Epithelial cell of prostate (primary cell): ENCODE data around the gene HS2ST1.

ENCODE experiments used
- DNase-seq: peaks from one replicate; pipeline ENCODE4 v3.0.0-alpha.2; 2011; ENCODE audit warnings: low read depth, low spot score
- H3K27ac ChIP-seq: fragments of 450-650 bp; 2 replicates; pipeline ENCODE4 v1.5.1; 2017; ENCODE audit warnings: mild to moderate bottlenecking

The HS2ST1 gene

DNA sequence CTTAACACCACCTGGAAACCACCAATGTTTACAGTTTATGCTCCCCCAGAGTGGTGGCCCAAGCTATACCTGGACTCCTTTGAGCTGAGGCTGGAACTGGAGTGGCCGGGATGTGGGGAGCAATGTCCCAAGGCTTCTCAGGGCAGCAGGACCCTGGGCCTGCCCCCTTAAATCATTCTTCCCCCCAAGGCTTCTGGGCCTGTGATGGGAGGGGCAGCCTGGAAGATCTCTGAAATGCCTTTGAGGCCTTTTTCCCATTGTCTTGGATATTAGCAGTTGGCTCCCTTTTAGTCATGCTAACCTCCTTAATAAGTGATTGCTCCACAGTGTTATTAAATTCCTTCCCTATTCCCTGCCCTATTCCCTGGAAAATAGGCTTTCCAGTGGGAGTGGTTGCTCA lies 185.8 kb downstream of the HS2ST1 start:
- no peak for DNase-seq

DNA sequence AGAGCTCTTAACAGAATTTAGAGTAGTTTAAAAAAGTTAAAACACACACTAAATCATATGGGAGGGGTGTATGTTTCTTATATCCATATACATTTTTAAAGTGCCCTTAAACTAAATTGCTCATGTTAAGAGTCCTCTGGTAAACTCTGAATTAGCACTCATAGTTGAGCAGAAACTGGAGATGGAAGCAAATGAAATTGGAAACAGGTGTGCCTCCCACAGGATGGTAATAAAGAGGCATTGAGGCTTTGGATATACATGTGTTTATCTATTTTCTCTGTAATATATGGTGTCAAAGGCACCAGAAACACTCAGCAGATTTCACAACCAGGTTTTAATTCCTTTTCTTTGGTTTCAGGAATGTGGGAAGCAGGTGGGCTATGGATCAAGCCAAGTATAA lies 188.6 kb downstream of the HS2ST1 start:
- DNase-seq: no peak
- no peak overlapping the region for H3K27ac ChIP-seq

More for the DNA sequence above, 185.8 kb downstream of the HS2ST1 start:
- no peak overlapping the region for H3K27ac ChIP-seq

DNA sequence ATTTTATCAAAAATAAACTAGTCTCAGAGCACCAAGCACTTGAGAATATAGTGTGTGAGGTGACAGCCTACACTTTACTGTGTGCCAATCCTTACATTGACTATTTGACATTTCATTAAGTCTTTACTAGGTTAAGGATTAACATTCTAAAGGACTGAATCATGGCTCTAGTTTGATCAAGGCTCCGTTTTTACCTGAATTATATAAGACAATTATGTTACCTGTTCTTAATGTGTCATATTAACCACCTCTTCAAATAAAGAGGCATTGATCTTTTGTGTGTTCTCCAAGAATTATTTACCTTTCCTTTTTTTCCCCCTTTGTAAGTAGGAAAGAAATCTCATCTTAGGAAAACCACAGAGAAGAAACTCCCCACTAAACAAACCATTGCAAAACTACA lies 189.7 kb downstream of the HS2ST1 start:
- DNase-seq: no peak

DNA sequence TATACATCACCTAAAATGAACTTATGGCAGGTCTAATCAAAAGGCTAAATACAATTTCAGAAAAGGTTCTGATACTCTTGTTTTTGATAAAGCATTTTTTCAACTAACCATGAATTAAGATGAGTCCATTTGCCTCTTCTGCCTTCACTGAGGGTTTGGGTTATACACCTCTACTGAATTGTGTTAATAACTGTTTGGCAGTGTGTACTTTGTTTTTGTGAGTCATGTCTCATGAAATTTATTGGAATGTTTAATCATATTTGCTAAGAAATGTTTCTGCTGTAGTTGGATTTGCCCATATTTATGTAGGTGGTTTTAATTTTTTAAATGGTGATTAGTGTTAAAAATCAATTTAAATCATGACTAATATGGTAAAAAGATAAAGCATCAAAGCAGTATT lies 190.5 kb downstream of the HS2ST1 start:
- H3K27ac ChIP-seq: peak overlapping the region; percentile 55
- DNase-seq: no peak

More for the DNA sequence above, 189.7 kb downstream of the HS2ST1 start:
- H3K27ac ChIP-seq: peak overlapping the region; percentile 55

DNA sequence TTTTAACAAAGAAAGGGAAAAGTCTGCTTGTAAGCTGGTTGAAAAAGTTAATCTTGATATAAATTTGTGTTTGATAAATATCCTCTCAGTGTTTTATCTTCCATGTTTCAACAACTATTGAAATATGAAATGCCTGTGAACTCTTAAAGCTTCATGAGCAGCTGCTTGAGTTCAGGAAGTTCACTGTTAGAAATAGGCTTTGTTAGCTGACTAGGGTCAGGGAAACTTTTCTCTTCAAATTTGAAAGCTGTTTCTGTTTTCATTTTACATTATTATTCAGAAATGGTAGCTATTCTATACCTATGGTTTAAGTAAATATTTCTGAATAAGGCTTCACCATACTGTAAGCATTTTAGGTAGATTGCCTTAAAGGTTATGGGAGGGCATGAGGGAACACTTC lies 191.7 kb downstream of the HS2ST1 start:
- DNase-seq: no peak

DNA sequence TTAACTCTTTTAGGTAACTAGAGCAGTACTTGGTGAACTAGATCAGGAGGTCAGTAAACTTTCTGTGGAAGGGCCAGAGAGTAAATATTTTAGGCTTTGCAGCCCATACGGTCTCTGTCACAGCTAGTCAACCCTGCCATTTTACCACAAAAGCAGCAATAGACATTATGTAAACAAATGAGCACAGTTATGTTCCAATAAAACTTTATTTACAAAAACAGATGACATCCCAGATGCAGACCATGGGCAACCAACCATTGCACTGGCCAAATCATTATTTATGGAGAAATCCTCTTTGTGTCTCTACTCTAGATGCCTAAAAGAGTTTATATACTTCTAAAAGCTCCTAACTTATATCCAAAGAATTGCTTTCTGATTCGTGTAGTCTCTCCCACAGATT lies 192.4 kb downstream of the HS2ST1 start:
- no peak overlapping the region for H3K27ac ChIP-seq
- no peak for DNase-seq

More for the DNA sequence above, 191.7 kb downstream of the HS2ST1 start:
- H3K27ac ChIP-seq: no peak overlapping the region

DNA sequence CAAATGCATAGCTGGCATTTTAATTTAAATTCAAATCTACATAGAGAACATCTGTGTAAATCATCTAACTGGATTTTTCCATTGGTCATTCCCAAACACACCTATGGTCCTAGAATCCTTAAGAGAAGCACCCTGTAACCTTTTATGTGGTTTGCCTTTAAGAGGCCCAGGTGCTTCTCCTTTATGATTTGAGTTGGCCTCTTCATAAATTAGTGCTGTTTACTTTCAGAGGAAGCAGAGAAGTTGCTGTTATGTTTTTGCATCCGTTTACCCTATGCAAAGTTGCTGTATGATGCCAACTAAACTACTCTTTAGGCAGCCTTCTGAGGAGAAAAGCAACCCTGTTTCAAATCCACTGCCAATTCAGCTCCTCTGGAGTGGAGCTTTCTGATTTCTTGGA lies 193.8 kb downstream of the HS2ST1 start:
- no peak for DNase-seq
- no peak overlapping the region for H3K27ac ChIP-seq

DNA sequence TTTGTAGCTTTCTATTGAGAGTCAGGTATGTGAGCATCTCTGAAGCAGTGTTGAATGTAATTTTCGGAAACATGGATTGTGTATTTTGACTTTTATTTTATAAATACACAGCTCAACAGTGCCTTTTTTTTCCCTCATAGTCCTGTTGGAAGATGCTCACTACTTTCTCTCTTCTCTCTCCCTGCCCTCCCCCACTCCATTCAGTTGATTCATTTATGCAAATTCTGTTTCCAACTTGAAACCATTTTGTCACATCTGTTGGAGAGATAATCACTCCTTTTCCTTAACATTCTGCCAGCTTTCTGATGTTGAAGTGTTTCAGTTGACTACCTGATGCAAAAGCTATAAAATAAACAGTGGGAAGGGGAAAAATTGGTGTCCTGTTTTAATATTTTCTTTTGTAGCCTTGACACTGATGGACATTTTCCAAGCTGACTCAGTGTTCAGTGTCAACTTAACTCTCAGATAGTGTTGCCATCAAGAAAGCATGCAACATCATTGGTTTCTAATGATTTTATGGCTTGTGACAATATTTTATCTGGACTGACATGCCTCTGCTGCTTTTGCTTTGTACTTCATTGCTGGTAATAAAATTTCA lies 194.5 kb downstream of the HS2ST1 start:
- no peak overlapping the region for H3K27ac ChIP-seq
- DNase-seq: no peak

DNA sequence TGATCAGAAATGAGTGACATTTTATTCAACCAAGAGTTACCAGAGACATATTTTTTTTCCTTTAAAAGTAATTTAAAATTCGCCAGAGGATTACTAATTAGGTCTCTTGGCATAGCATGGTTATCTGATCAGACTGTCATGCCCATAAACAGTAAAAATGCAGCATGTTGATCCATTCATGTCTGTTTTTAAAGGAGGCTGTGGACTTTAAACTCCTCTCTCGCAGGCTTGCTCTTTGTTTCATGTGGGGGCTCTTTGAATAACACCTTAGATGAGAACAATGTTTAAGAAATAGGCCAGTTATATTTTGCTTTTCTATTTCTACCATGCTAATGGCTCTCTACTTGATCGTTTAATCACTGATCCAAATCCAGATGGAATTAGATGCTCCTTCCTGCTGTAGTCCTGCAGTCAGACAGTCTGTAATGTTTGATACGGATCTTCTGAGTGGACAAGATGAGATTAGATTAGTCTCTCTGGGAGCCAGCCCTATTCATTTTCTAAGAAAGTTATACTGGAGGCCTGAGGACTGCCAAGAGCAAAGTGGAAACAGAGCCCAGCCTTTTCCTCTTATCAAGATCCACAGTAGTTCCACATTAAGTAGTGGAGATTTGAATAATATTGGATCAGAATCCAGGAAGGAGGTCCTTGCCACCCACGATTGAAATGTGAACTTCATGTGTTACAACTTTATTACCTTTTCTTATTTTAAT lies 197.4 kb downstream of the HS2ST1 start:
- no peak for DNase-seq
- no peak overlapping the region for H3K27ac ChIP-seq

DNA sequence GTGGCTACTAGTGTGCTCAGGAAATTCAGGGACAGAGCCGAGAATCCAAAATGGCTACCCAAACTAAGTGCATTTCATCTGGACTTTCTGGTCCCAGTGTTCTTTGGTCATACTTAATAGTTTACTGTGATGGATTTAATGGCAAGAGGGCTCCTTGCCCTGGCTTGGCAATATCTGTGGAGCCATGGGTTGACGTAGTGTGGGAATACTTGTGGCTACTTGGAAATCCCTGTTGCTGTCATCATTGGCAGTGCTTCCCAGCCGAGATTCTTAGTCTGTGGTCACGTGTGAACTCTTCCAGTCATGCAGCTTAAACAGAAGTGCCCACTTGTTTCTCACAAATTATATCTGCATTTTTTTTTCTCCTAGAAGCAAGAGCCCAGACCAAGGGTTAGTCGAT lies 198.9 kb downstream of the HS2ST1 start:
- no peak overlapping the region for H3K27ac ChIP-seq

DNA sequence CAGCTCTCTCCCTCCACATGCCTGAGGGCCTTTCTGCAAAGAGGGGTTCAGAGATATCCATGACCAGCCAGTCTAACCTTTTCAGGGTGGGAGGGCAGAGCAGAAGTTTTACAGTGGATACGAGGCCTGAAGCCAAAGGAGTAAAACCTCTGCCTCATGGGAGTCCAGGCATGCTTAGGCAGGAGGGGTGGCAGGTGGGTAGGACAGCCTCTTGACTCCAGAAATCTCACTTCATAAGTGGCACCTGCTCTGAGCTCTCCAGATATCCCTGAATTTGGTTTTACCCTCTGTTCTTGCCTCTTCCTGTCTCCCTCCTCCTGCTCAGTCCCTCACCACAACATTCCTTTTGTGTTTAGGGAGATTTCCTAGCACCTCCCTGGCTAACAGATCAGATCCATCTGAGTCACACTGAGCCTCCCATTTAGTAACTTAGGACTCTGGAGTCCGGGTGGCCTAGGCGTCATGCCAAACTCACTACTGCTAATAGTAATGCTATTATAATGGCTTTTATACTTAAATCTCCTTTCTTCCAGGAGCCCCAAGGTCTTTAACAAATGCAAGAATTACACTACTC lies 201.0 kb downstream of the HS2ST1 start:
- H3K27ac ChIP-seq: no peak overlapping the region
- DNase-seq: no peak

More for the DNA sequence above, 198.9 kb downstream of the HS2ST1 start:
- DNase-seq: no peak

DNA sequence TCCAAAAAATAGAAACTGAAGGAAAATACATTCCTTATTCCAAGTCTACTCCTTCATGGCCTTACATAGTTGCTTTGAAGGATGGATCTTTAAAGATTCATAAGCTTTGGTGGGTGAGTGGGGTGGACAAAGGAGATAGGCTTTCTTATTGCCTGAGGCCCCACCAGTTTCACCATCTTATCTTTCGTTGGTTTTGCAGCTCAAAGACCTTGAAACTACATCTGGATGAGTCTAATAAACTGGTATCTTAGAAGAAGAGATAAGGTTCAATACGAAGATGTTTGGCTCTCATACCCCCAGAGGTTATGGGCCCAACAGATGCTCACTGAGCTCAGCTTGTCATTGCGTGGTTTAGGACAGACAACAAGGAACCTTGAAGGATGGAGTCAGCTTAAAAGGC lies 201.5 kb downstream of the HS2ST1 start:
- no peak overlapping the region for H3K27ac ChIP-seq
- DNase-seq: no peak

DNA sequence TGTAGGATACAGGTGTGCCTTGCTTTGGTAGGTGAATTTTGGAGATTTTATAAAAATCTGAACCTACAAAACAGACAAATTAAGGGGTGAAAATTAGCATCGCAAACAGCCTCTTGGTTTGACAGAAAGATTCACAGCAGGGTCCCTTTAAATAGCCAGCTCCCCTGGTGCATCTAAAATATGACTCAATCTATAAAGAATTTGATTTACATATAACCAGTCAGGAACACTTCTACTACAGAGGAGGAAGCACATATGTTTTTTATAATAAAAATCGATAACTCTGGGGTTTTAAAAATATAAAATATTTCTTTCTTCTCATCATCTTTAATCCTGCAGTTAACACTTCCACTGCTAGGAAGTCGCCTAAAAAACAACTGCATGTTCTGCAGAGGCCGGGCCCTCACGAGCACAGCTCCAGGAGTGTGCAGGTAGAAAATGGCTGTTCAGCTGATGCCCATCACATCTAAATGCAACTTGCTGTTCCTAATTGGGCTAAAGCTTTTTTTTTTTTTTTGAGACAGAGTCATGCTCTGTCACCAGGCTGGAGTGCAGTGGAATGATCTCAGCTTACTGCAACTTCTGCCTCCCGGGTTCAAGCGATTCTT lies 203.4 kb downstream of the HS2ST1 start:
- no peak overlapping the region for H3K27ac ChIP-seq
- no peak for DNase-seq

DNA sequence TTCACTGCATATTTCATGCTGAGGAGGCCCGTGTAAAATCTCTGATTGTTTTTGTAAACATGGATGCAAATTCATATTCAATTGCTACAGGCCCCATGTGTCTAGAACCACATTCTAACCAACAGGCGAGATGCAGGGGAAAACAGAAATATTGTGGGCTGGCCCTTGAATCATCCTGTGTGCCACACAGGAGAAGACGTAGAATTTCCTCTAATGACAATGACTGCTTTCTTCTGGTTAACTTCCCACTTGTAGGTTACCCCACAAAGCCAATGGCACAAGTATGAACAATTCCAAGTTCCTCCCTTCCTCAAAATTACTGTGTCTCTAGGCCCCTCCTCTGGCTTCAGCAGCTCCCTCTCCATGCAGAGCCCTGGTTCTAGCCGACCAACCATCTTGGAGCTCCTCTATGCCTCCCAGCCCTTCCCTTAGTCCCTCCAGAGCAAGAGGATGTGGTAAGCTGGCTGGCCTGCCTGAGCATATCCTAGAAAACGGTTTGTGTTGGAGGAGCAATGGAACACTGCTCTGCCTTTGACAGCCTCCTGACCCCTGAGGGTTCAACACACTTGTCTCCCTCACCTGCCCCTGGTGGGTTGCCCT lies 205.2 kb downstream of the HS2ST1 start:
- H3K27ac ChIP-seq: no peak overlapping the region
- no peak for DNase-seq

DNA sequence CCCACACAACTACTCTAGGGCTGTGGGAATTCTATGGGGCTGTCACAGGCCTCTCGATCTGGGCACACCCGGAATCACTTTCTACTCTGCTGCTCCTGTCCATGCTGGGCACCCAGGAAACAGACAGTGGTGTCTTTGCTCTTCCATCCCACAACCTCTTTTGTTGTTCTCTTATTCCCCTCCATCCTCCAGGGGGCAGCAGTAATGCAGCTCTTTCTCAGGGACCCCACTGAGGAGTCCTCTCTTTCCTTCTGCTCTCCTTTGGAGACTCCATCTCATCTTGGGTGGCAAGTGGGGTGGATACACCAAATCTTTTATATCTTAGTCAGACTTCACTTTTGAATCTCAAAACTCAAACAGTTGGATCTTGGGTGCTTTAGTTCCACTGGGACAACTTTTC lies 206.3 kb downstream of the HS2ST1 start:
- DNase-seq: no peak
- no peak overlapping the region for H3K27ac ChIP-seq

DNA sequence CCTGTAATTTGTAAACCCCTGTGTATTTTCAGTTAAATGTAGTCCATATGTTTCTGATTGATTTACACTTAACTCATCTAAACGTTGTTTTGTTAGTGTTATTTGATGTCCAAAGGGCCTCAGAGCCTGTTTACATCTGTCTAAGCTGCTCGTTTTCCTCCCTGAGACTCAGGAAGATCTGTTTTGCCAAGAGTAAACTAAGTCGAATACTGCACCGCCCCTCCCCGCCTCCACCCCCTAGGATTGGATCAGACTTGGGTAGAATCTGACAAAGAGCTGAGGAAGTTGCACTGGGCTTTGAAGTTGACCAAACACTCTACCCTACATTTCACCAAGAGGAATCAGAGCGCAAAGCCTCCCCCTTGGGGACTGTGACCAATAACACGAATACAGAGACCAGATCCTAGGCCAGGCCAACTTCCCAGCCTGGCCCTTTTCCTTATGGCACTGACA lies 207.3 kb downstream of the HS2ST1 start:
- no peak for DNase-seq
- no peak overlapping the region for H3K27ac ChIP-seq

DNA sequence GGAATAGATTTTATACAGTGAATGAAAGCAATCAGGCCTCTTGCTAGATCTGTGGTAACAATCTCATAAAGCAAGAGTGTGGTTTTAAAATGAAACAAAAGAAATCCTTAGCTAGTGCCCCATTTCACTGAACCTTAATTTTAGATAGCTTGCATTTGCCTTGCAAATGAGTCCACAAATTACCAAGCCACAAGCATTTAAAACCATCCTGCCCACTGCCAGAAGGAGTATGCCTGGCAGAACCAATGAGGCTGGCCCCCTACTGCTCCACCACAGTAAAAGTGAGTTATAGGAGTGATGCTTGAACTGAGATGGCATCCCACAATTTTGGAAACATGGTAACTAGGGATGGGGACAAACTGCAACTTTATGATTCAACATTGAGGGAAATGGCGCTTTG lies 207.8 kb downstream of the HS2ST1 start:
- no peak for DNase-seq
- H3K27ac ChIP-seq: no peak overlapping the region

DNA sequence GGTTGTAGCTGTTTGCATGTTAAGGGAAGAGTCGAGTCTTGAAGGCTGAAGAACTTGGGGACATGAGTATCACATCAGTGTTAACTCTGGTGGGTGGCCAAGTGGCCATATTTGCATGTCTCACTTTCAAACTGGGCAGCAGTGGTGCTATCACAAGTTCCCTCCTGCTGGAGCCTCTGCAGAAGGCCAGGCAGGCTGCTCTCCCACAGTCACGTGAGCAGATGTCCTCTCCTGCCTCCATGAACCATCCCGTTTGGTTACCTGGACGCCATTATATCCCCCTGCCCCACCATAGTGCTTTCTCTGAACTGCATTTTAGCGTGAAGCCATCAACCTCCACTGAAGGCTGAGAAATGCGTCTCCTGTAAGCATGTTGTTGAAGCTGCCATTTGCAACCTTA lies 209.2 kb downstream of the HS2ST1 start:
- no peak for DNase-seq
- H3K27ac ChIP-seq: no peak overlapping the region

DNA sequence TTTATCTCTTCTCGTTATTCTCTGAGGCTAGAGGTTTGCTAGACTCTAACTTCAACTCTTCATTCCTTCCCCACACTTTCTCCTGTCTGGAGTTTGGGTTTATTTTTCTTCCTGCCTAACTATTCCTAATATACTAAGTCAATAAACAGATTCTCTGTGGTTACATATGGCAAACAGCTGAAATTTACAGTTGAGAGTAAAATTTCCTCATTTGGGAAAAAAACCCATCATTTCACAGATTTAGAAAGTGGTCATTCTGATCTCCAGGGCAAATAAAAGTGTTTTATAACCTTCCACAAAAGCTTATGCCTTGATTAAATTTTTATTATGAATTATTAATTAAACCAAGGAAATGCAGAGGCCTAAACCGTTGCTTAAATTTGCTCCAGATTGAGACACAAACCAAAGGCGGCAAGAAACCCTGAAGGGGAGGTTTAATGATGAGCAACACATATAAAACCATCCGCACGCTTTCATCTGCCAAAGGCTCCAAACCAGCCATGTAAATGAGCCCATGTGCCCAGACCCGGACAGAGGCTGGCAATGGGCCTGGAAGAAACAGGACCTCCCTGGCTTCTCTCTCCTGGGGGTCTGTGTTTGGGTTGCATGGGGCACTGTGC lies 212.6 kb downstream of the HS2ST1 start:
- no peak for DNase-seq
- no peak overlapping the region for H3K27ac ChIP-seq

DNA sequence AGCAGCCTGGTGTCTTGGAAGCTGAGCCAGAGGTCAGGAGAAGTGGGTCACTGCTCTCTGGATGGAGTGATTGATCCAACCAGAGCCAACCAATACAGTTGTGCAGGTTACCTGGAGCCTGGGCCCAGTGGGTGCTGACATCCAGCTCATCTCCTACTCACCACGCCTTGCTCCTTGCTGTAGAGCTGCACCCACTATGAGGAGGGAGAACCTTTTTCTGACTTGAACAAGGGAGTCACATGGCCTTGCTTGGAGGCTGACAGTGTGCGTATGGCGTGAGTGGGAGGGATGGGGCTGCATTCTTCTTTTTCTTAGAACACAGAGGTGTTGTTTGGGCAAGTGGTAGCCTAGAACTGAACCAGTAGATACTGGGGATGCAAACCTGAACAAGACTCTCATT lies 213.1 kb downstream of the HS2ST1 start:
- DNase-seq: no peak
- H3K27ac ChIP-seq: no peak overlapping the region
